Skin epidermis (tissue), 12 donors: ENCODE data around the gene EEF1AKMT3.

ENCODE experiments used
- H3K27ac ChIP-seq, 21 experiments: fragments of 200-600 bp; sonication (generic) in 11 of 21; one replicate each; pipeline ENCODE4 v1.5.0; 2020; ENCODE audit warnings: mild to moderate bottlenecking in 3 of 21, inconsistent platforms in 2 of 21, moderate library complexity in 2 of 21
- H3K4me3 ChIP-seq, 7 experiments: fragments of 200-600 bp; sonication (generic) in 2 of 7; one replicate each; pipeline ENCODE4 v1.5.0; 2020; ENCODE audit warnings: inconsistent platforms in 2 of 7, mild to moderate bottlenecking in 2 of 7, moderate library complexity in 1 of 7

EEF1AKMT3 gene

GRCh38 chr12:57733928-57734327 is 38.5 kb upstream of the EEF1AKMT3 start:
- Histone ChIP-seq H3K4me3 (no peak overlapping the region), H3K27ac (no peak overlapping the region)

- no peak overlapping the region for H3K4me3 ChIP-seq
These were observed 37.8 kb upstream of the EEF1AKMT3 start for GRCh38 chr12:57734591-57734990.

GRCh38 chr12:57735198-57735855 is 37.1 kb upstream of the EEF1AKMT3 start:
- Histone ChIP-seq H3K27ac (no peak overlapping the region), H3K4me3 (no peak overlapping the region)

More at GRCh38 chr12:57734591-57734990, 37.8 kb upstream of the EEF1AKMT3 start:
- H3K27ac ChIP-seq: no peak overlapping the region

GRCh38 chr12:57735952-57736740 is 36.3 kb upstream of the EEF1AKMT3 start:
- no peak overlapping the region for H3K27ac ChIP-seq
- no peak overlapping the region for H3K4me3 ChIP-seq

GRCh38 chr12:57736741-57737466 is 35.5 kb upstream of the EEF1AKMT3 start:
- Histone ChIP-seq H3K27ac (no peak overlapping the region), H3K4me3 (peak overlapping the region in 1 of 7 experiments; percentile 13)

GRCh38 chr12:57737467-57738460 is 34.6 kb upstream of the EEF1AKMT3 start:
- Histone ChIP-seq H3K27ac (peak overlapping the region in 1 of 21 experiments; percentile 21), H3K4me3 (peak overlapping the region in 5 of 7 experiments; percentile 13 to 37 (median 25))

GRCh38 chr12:57738661-57739237 is 33.7 kb upstream of the EEF1AKMT3 start, which contains the start of gene AGAP2:
Gene AGAP2 (minus strand): TSS chr12:57738742. CDS start chr12:57738246, 496 bp downstream.
- H3K27ac ChIP-seq: peak within 1 kb of the TSS in 3 of 21 experiments; percentile 20 to 55 (median 21)
- H3K4me3 ChIP-seq: peak within 1 kb of the TSS in 5 of 7 experiments; percentile 13 to 37 (median 25)

GRCh38 chr12:57739387-57739786 is 33.0 kb upstream of the EEF1AKMT3 start:
- Histone ChIP-seq H3K4me3 (no peak overlapping the region), H3K27ac (peak overlapping the region in 2 of 21 experiments; percentile 20 to 55)

- peak overlapping the region in 5 of 21 experiments; percentile 24 to 86 (median 73) for H3K27ac ChIP-seq
These were observed 32.4 kb upstream of the EEF1AKMT3 start for GRCh38 chr12:57739914-57740538.

GRCh38 chr12:57740656-57741412 is 31.6 kb upstream of the EEF1AKMT3 start:
- Histone ChIP-seq H3K27ac (peak overlapping the region in 13 of 21 experiments; percentile 24 to 87 (median 65)), H3K4me3 (peak overlapping the region; percentile 2 to 45 (median 31))

More at GRCh38 chr12:57739914-57740538, 32.4 kb upstream of the EEF1AKMT3 start:
- no peak overlapping the region for H3K4me3 ChIP-seq

- Histone ChIP-seq H3K27ac (peak overlapping the region in 16 of 21 experiments; percentile 3 to 87 (median 63)), H3K4me3 (peak overlapping the region; percentile 2 to 45 (median 31))
These were observed 31.0 kb upstream of the EEF1AKMT3 start for GRCh38 chr12:57741413-57741789.

- Histone ChIP-seq H3K4me3 (peak overlapping the region; percentile 2 to 45 (median 31)), H3K27ac (peak overlapping the region in 16 of 21 experiments; percentile 3 to 87 (median 63))
These were observed 30.3 kb upstream of the EEF1AKMT3 start for GRCh38 chr12:57741844-57742738.

GRCh38 chr12:57743769-57744168 is 28.6 kb upstream of the EEF1AKMT3 start:
- H3K27ac ChIP-seq: peak overlapping the region in 3 of 21 experiments; percentile 94 to 98 (median 95)
- H3K4me3 ChIP-seq: no peak overlapping the region

- Histone ChIP-seq H3K4me3 (peak overlapping the region; percentile 60 to 85 (median 64)), H3K27ac (peak overlapping the region in 20 of 21 experiments; percentile 69 to 99 (median 98))
These were observed 28.1 kb upstream of the EEF1AKMT3 start for GRCh38 chr12:57744194-57744776.

GRCh38 chr12:57744777-57745484 is 27.5 kb upstream of the EEF1AKMT3 start, which contains the start of gene TSPAN31:
Gene TSPAN31 (plus strand): TSS chr12:57745039. CDS start chr12:57745155, 116 bp downstream.
- H3K27ac ChIP-seq: peak within 1 kb of the TSS; percentile 74 to 99 (median 97)
- peak within 1 kb of the TSS; percentile 60 to 85 (median 64) for H3K4me3 ChIP-seq
